IPS-15b (cell line): ENCODE data around the gene GREB1L.

Source experiments
- H3K27me3 ChIP-seq: one replicate; pipeline ENCODE4 v1.6.1; 2013; ENCODE audit warnings: low read length; ENCODE audit not compliant: control insufficient read depth, insufficient read depth
- H3K36me3 ChIP-seq: one replicate; pipeline ENCODE4 v1.6.1; 2013; ENCODE audit warnings: low read length; ENCODE audit not compliant: control insufficient read depth, insufficient read depth
- H3K4me1 ChIP-seq: one replicate; pipeline ENCODE4 v1.6.1; 2013; ENCODE audit warnings: mild to moderate bottlenecking, low read length; ENCODE audit not compliant: control insufficient read depth, insufficient read depth
- H3K4me3 ChIP-seq: one replicate; pipeline ENCODE4 v1.5.1; 2013; ENCODE audit warnings: low read depth, low read length
- H3K9ac ChIP-seq: one replicate; pipeline ENCODE4 v1.6.1; 2013; ENCODE audit warnings: low read depth, mild to moderate bottlenecking, low read length
- H3K9me3 ChIP-seq: one replicate; pipeline ENCODE4 v1.6.1; 2013; ENCODE audit warnings: mild to moderate bottlenecking, low read length; ENCODE audit not compliant: control insufficient read depth, insufficient read depth

Gene GREB1L

DNA sequence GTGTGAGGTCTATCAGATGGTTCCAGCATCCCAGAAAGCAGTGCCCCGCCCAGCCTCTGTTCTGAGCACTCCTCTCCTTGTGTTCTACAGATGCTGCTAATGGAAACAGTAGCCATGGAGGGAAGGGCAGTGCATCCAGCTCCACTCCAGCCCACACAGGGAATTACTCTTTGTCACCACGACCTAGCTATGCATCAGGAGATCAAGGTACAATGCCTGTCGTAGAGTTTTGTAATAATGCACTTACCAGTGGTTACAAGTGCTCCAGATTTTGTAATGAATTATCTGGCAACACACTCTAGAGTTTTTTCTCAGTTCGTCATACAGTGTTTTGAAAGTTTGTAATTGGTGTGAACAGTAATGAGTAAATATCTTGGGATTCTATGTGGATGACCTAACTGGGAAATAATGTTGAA is 197.4 kb downstream of the GREB1L start:
- H3K4me1 ChIP-seq = no peaks in the 10 kb centered on the region
- H3K9ac ChIP-seq = no peak overlapping the region
- no peaks in the 10 kb centered on the region for H3K9me3 ChIP-seq
- H3K4me3 ChIP-seq = no peak overlapping the region
- H3K27me3 ChIP-seq = no peaks in the 10 kb centered on the region
- H3K36me3 ChIP-seq = no peaks in the 10 kb centered on the region

DNA sequence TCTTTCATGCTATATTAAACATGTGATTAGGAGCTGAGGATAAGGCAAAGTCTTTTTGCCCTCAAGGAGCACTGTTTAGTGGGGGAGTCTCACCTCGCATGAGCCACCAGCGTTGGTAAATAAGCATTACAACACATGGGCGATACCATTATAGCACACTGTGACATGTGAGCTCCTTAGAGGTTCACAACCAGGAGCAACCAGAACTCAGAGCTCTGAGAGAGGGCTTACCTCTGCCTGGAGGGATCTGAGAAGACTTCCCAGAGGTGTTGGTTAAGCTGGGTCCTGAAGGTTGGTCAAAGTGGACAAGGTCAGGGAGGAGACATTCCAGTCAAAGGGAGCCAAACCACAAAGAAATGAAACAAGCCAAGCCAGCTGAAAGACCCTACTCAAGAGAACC is 199.6 kb downstream of the GREB1L start:
- H3K4me1 ChIP-seq = peaks cover 5% of the 10 kb centered on the region
- no peak overlapping the region for H3K4me3 ChIP-seq
- H3K36me3 ChIP-seq = no peaks in the 10 kb centered on the region
- H3K27me3 ChIP-seq = no peaks in the 10 kb centered on the region
- H3K9ac ChIP-seq = no peak overlapping the region
- no peaks in the 10 kb centered on the region for H3K9me3 ChIP-seq

DNA sequence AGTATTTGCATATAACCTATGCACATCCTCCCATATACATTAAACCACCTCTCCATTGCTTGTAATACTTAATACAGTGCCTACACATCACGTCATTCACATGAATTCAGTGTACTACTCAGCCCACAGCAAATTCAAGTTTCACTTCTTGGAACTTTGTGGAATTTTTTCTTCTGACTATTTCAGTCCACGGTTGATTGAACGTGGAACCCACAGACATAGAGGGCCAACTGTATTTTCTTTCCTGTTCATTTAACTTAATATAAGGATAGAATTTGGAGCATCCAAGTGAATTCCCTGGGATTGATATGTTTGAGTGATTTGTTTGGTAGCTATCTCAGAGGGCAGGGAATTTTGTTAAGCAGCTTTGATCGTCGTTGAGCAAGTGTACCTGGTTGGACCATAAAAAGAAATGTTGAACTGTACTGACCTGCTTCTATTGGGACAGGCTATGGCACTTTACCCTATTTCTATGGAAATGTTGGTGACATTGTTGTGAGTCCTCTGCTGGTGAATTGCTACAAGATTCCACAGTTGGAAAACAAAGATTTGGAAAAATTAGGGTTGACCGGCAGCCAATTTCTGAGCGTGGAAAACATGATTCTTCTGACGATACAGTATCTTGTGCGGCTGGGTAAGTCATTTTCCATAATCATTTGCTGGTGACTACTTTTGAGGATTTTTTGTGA is 201.9 kb downstream of the GREB1L start:
- Histone ChIP-seq H3K27me3 (no peaks in the 10 kb centered on the region), H3K4me1 (peaks cover 5% of the 10 kb centered on the region), H3K36me3 (no peaks in the 10 kb centered on the region), H3K9me3 (no peaks in the 10 kb centered on the region), H3K4me3 (no peak overlapping the region), H3K9ac (no peak overlapping the region)

DNA sequence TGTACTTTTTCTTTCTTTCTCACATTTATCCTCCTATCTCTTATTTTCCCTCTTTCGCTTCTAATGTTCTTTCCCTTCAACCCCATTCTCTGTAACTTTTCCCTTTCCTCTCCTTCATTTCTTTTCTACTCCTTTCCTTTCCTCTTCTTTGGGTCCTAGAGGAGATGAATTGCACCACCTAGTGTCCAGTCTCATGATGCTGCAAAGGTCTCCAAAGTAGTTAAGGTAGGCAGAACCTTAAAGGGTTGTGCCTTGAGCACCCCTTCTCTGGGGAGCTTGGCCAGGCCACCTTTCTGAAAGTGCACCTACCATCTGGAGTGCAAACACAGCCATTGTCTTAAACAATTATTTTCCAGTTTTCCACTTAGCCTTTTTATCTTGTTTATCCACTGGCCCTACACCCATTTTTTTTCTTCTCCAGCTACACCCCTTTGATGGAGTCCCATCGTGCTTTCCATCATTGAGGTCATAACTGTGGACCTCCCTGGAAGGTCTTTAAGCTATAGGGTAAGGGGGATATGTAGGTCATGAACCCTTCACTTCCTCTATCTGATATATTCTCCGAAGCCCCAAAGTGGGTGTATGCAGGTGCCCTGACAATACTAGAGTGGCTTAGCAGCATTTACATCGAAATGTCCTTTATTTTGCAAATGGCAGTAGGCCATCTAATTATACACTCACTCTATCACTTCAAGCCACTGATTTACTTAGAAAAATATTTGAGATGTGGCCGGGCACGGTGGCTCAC is 202.6 kb downstream of the GREB1L start:
- no peaks in the 10 kb centered on the region for H3K9me3 ChIP-seq
- H3K27me3 ChIP-seq = no peaks in the 10 kb centered on the region
- H3K36me3 ChIP-seq = no peaks in the 10 kb centered on the region
- H3K4me1 ChIP-seq = peaks cover 5% of the 10 kb centered on the region
- no peak overlapping the region for H3K4me3 ChIP-seq
- H3K9ac ChIP-seq = no peak overlapping the region

DNA sequence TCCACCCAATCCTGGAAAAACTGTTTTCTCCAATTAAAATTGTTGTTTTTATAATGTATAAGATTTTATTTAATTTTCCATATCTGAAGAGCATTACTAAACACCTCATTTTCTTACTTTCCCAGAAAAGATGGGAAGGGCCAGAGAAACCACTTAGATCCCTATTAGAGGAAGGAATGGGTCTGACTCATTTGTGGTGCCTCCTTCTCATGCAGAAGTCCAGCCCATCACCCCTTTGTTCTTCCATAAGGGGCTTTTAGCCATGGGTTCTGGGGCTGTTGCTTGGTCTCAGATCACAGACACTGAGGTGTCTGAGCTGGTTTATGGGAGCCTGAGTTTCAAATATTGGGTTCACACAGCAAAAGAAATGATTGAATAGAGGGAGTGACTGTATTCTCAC is 206.3 kb downstream of the GREB1L start:
- Histone ChIP-seq H3K9me3 (no peaks in the 10 kb centered on the region), H3K4me1 (peaks cover 5% of the 10 kb centered on the region), H3K4me3 (no peak overlapping the region), H3K9ac (no peak overlapping the region), H3K27me3 (no peaks in the 10 kb centered on the region), H3K36me3 (no peaks in the 10 kb centered on the region)

DNA sequence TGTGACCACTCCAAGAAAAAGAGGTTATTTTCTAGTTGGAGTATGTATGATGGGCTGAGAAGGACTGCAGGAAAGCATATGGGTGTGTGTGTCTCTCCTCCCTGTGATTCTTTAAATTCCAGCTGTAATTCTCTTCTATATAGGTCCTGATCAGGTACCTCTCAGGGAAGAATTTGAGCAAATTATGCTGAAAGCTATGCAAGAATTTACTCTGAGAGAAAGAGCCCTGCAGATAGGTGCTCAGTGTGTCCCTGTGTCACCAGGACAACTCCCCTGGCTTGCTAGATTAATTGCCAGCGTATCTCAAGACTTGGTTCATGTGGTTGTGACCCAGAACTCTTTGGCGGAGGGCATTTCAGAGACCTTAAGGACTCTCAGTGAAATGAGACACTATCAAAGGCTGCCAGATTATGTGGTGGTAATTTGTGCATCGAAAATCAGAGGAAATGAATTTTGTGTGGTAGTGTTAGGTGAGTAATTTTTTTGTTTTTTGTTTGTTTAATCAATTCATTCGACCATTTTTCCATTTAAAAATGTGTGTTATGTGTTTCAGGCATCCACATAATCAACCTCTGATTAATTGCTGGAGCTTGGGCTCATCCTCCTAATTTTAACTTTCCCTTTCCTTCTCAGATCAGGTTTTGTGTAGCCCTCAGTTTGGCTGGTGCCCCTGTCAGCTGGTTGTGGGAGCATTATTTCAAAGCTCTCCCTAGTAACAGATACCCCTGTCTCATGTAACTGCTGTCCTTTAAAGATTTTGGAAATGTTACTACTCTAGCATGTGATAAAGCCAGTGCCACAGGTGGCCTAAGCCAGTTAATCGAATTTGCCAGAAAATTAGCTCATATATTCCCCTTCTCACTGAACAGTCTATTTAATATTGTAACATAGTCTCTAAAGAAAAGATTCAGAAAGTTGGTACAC is 207.6 kb downstream of the GREB1L start:
- Histone ChIP-seq H3K9ac (no peak overlapping the region), H3K27me3 (no peaks in the 10 kb centered on the region), H3K9me3 (no peaks in the 10 kb centered on the region), H3K36me3 (no peaks in the 10 kb centered on the region), H3K4me3 (no peak overlapping the region), H3K4me1 (peaks cover 4% of the 10 kb centered on the region)

DNA sequence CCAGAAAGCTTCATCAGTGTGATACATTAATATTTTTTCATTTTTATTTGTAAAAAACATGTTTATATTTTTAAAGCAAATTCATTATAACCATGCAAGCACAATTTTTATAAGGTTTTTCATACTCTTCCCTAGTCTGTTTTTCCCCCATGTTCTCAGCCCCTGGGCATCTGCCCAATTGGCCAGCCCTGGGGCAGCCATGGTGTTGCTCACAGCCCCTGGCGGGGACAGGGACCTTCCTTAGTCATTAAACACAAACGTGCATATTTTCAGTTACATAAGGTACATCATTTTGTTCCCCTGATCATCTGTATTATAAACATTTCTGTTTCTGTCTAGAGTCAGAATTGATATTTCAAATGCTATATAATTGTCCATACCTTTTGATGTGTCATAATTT is 208.5 kb downstream of the GREB1L start:
- H3K27me3 ChIP-seq = no peaks in the 10 kb centered on the region
- no peak overlapping the region for H3K4me3 ChIP-seq
- no peaks in the 10 kb centered on the region for H3K4me1 ChIP-seq
- H3K9ac ChIP-seq = no peak overlapping the region
- no peaks in the 10 kb centered on the region for H3K9me3 ChIP-seq
- H3K36me3 ChIP-seq = no peaks in the 10 kb centered on the region

DNA sequence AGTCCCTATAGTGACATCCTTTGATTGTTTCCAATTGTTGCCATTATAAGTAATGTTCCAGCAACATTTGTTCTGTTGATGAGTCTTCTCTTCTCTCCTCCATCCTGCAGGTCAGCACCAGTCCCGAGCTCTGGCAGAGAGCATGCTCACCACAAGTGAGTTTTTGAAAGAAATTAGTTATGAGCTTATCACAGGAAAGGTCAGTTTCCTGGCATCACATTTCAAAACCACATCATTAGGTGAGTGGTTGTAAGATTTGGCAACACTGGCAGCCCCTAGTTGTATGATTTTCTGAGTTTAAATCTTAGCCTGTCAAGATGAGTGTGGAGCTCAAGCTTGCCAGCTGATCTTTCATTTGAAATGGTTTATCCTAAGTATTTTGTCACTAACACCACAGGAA is 208.9 kb downstream of the GREB1L start:
- no peaks in the 10 kb centered on the region for H3K36me3 ChIP-seq
- H3K27me3 ChIP-seq = no peaks in the 10 kb centered on the region
- no peak overlapping the region for H3K9ac ChIP-seq
- no peak overlapping the region for H3K4me3 ChIP-seq
- H3K9me3 ChIP-seq = no peaks in the 10 kb centered on the region
- H3K4me1 ChIP-seq = no peaks in the 10 kb centered on the region

DNA sequence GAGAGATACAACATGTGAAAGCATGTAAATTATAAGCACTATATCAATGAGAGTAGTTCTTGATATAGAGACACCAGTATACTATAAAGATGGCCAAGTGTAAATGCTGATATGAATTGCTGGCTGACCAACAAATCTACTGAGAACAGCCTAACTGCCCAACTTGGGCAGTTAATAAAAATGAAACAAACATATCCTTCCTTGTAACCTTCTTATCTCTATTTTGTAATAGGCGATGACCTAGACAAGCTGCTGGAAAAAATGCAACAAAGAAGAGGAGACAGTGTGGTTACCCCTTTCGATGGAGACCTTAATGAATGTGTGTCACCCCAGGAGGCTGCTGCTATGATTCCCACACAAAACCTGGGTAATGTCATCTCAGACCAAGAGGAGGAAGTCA is 209.8 kb downstream of the GREB1L start:
- H3K9me3 ChIP-seq = no peaks in the 10 kb centered on the region

DNA sequence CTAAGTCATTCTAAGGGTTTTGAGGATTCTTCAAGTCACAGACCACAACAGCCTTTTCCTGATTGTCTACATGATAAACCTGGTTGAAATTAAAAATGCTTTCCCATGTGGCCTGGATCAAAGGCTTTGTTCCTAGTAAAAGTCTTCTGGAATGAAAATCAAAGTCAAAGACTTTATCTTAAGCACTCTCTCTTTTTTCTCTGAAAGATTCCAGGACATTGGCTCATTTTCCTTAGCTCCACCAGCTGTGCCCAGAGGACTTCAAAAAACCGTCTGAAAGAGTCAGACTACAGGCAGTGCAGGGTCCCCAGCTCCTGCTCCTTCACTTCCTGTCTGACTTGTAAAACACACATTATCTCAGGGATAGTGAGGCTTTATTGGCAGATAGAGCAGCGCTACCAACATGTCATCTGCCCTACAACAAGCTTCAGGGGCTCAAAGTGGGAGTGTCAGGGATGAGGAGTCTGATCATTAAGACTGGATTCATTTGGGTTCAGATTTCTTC is 210.3 kb downstream of the GREB1L start:
- H3K9me3 ChIP-seq = no peaks in the 10 kb centered on the region
- H3K9ac ChIP-seq = no peak overlapping the region
- H3K4me3 ChIP-seq = no peak overlapping the region
- no peaks in the 10 kb centered on the region for H3K4me1 ChIP-seq
- H3K36me3 ChIP-seq = no peaks in the 10 kb centered on the region
- no peaks in the 10 kb centered on the region for H3K27me3 ChIP-seq

More for the DNA sequence above, 209.8 kb downstream of the GREB1L start:
- Histone ChIP-seq H3K4me3 (no peak overlapping the region), H3K27me3 (no peaks in the 10 kb centered on the region), H3K4me1 (no peaks in the 10 kb centered on the region), H3K9ac (no peak overlapping the region), H3K36me3 (no peaks in the 10 kb centered on the region)

DNA sequence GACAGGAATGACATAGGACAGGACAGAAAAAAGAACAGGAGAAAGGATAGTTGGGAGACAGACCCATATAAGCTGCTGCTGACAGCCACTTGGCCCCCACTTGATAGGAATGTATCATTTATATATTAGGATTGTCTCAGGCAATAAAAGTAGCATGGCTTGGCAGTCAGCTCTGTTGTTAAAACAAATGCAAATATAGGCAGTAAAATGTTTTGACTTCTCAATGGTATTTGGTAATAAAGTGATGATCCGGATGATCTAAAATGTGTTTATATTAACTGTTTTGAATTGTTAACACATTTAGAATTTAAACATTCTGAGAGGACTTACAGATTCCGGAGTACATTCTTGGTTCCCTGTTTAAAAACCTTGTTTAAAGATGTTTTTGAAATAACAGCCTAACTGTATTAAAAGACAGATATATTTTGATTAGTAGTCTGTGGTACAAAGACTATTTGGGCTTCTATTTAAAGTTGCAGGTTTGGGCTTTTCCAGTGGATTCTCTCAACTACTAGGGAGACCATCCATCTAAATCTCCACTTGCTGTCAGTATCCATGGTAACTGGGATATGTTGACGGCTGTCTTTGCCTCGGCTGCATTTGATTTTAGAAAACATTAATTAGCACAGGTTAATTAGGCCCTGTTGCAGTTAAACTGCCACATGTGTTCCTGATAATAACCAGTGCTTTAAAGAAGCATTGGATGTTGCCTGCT is 210.9 kb downstream of the GREB1L start:
- Histone ChIP-seq H3K4me3 (no peak overlapping the region), H3K9ac (no peak overlapping the region), H3K27me3 (no peaks in the 10 kb centered on the region), H3K36me3 (no peaks in the 10 kb centered on the region), H3K9me3 (no peaks in the 10 kb centered on the region), H3K4me1 (no peaks in the 10 kb centered on the region)
